HepG2 (cell line): Measurements from ENCODE around the gene MARCHF11. TPM values are rescaled to one million over a fixed set of nuclear protein-coding genes. Genes with fewer than 3 reads are reported as not detected.

ENCODE experiments used
- ATAC-seq: fragments of 200-7000 bp; cut with Tn5 transposase; 3 replicates; pipeline ENCODE4 v1.9.1; 2020; ENCODE audit warnings: mild to moderate bottlenecking, moderate library complexity
- BruUV-seq: library from RNA; stranded (reverse); fragments of 400-500 nt; replicated peaks from 2 replicates; lab custom pipeline; 2021; lab: Mats Ljungman, UMichigan
- CTCF ChIA-PET: fragments of 300-600 bp; formaldehyde crosslinking; extraction: SDS; loops from one replicate; lab custom pipeline; 2021; ENCODE audit warnings: low total read pairs, inconsistent platforms, low intra/inter-chr PET ratio; lab: Yijun Ruan, JAX
- POLR2A ChIA-PET: fragments of 350-600 bp; sonication (Branson Sonifier 250); formaldehyde crosslinking; loops from one replicate; lab custom pipeline; 2020; ENCODE audit warnings: antibody characterized with exemption, inconsistent platforms; lab: Yijun Ruan, JAX
- DNase-seq: peaks from one replicate; pipeline ENCODE4 v3.0.0-alpha.2; 2015; ENCODE audit warnings: low spot score
- FAIRE-seq: peaks from 3 replicates; lab custom pipeline; 2011; peaks lifted over from hg19 to GRCh38; lab: Jason Lieb, UNC
- H2AFZ ChIP-seq: one replicate; pipeline ENCODE4 v1.6.1; 2011; ENCODE audit warnings: low read length, inconsistent platforms
- H3K27ac ChIP-seq: fragments of 300-600 bp; 3 replicates; pipeline ENCODE4 v1.8.0; 2011; ENCODE audit warnings: mixed run types, mild to moderate bottlenecking, mixed read lengths, low read length, inconsistent platforms; ENCODE audit not compliant: insufficient read depth; ENCODE audit errors: extremely low read length
- H3K27me3 ChIP-seq, 2 experiments: fragments of 200-600 bp in 1 of 2; 2 replicates in 1 of 2; 3 replicates in 1 of 2; pipeline versions ENCODE4 v1.6.0 to v1.8.0; 2011; ENCODE audit warnings: low read length in 2 of 2, mild to moderate bottlenecking in 2 of 2, moderate library complexity in 2 of 2, inconsistent platforms in 1 of 2; ENCODE audit not compliant: insufficient read depth in 2 of 2, control insufficient read depth in 1 of 2
- H3K36me3 ChIP-seq, 2 experiments: fragments of 200-600 bp in 1 of 2; replicated peaks in 1 of 2; 2 replicates in 1 of 2; 3 replicates in 1 of 2; pipeline versions ENCODE4 v1.5.1 to v1.8.0; 2011; ENCODE audit warnings: low read length in 2 of 2, inconsistent platforms in 1 of 2; ENCODE audit not compliant: insufficient read depth in 2 of 2, control insufficient read depth in 1 of 2
- H3K4me1 ChIP-seq: 2 replicates; pipeline ENCODE4 v1.5.1; 2012; ENCODE audit warnings: low read length, inconsistent platforms; ENCODE audit not compliant: insufficient read depth
- H3K4me2 ChIP-seq: 2 replicates; pipeline ENCODE4 v1.6.0; 2011; ENCODE audit warnings: low read depth, low read length, inconsistent platforms
- H3K4me3 ChIP-seq, 3 experiments: fragments of 200-600 bp in 1 of 3; sonication (generic), shearing (Covaris generic) in 1 of 3; replicated peaks in 1 of 3; 2 replicates each; pipeline ENCODE4 v1.5.1; 2011 to 2016; ENCODE audit warnings: low read length in 3 of 3, inconsistent platforms in 2 of 3, low read depth in 2 of 3, mild to moderate bottlenecking in 2 of 3, control low read depth in 1 of 3, mixed read lengths in 1 of 3; ENCODE audit not compliant: insufficient read depth in 1 of 3
- H3K79me2 ChIP-seq: one replicate; pipeline ENCODE4 v1.6.1; 2011; ENCODE audit warnings: low read length, inconsistent platforms; ENCODE audit not compliant: insufficient read depth
- H3K9ac ChIP-seq: 2 replicates; pipeline ENCODE4 v1.6.0; 2011; ENCODE audit warnings: mild to moderate bottlenecking, low read depth, low read length, inconsistent platforms; ENCODE audit not compliant: insufficient read depth
- H3K9me3 ChIP-seq: 2 replicates; pipeline ENCODE4 v1.5.1; 2012; ENCODE audit warnings: mild to moderate bottlenecking, low read length
- H4K20me1 ChIP-seq: 2 replicates; pipeline ENCODE4 v1.6.0; 2011; ENCODE audit warnings: inconsistent platforms, mild to moderate bottlenecking, low read length, moderate library complexity; ENCODE audit not compliant: insufficient read depth
- ARNT2 ChIP-seq: sonication (generic); formaldehyde crosslinking; IDR thresholded peaks from 2 replicates; pipeline ENCODE4 v1.8.0; 2022; ENCODE audit warnings: mild to moderate bottlenecking, low read depth, missing genetic modification reagents, moderate library complexity
- NFE2 ChIP-seq: sonication (generic); formaldehyde crosslinking; IDR thresholded peaks from 2 replicates; pipeline ENCODE4 v1.4.0; 2020; ENCODE audit warnings: missing genetic modification reagents
- RBAK ChIP-seq: sonication (generic); formaldehyde crosslinking; IDR thresholded peaks from 2 replicates; pipeline ENCODE4 v1.5.1; 2020; ENCODE audit warnings: mild to moderate bottlenecking, missing genetic modification reagents
- YEATS4 ChIP-seq: sonication (generic); formaldehyde crosslinking; IDR thresholded peaks from 2 replicates; pipeline ENCODE4 v1.4.0; 2020; ENCODE audit warnings: missing genetic modification reagents, borderline replicate concordance
- ZFY ChIP-seq: sonication (generic); formaldehyde crosslinking; IDR thresholded peaks from 2 replicates; pipeline ENCODE4 v1.4.0; 2020; ENCODE audit warnings: missing genetic modification reagents
- ZNF75D ChIP-seq: sonication (generic); formaldehyde crosslinking; IDR thresholded peaks from 2 replicates; pipeline ENCODE4 v1.8.1; 2023; ENCODE audit warnings: missing genetic modification reagents, mild to moderate bottlenecking, borderline replicate concordance
- ZNF773 ChIP-seq: sonication (generic); formaldehyde crosslinking; IDR thresholded peaks from 2 replicates; pipeline ENCODE4 v1.4.0; 2020; ENCODE audit warnings: missing genetic modification reagents, borderline replicate concordance
- WGBS: methylation state at CpG from one replicate; pipeline ENCODE4 v1.1.6; 2017; ENCODE audit warnings: low lambda C conversion rate; 5-methylcytosine and 5-hydroxymethylcytosine counted together
- in situ Hi-C: cut with HindIII; loops from 2 replicates; pipeline ENCODE4 v1.10.0; 2017; ENCODE audit warnings: low pct_unique_long_range_greater_than_20kb; ENCODE audit not compliant: extremely low pct_ligation_motif_present
- intact Hi-C: fragments of 100-400 bp; cut with micrococcal nuclease; formaldehyde crosslinking; loops from one replicate; pipeline ENCODE4 v1.10.0; 2022; ENCODE audit not compliant: unreplicated experiment
- polyA plus RNA-seq, 8 experiments: library from polyadenylated mRNA; depleted of rRNA in 3 of 8; stranded (reverse) in 7 of 8; unstranded in 1 of 8; fragments of >200 nt; fragmentation: Illumina TruSeq in 4 of 8; extraction: Trizol in 4 of 8; gene quantifications; 2 replicates each; pipeline versions ENCODE4 v1.2.1 to v1.2.3, GENCODE V29; 2011 to 2016; ENCODE audit warnings: low read depth in 4 of 8, missing spikeins in 1 of 8, mixed read lengths in 1 of 8; ENCODE audit not compliant: insufficient read depth in 1 of 8
- total RNA-seq, 5 experiments: library from RNA; depleted of rRNA; stranded (reverse); fragments of >200 nt; fragmentation: Illumina TruSeq; extraction: Trizol; gene quantifications; 2 replicates each; pipeline ENCODE4 v1.2.3, GENCODE V29; 2016; ENCODE audit warnings: low read depth in 1 of 5
- TF ChIP-seq, protein P1 (sequence below): sonication (generic); formaldehyde crosslinking; IDR thresholded peaks from 2 replicates; pipeline ENCODE4 v1.5.0; 2020; ENCODE audit warnings: mild to moderate bottlenecking, missing genetic modification reagents
- TF ChIP-seq, protein P2 (sequence below): conservative IDR thresholded peaks from 2 replicates; pipeline ENCODE4 v1.6.1; 2018; ENCODE audit warnings: missing genetic modification reagents

Gene MARCHF11
- total and polyA plus RNA-seq, 2 of the 13 experiments (the other 11 are each of a cell fraction or from before 2014, with no cell fraction given) = not detected

DNA sequence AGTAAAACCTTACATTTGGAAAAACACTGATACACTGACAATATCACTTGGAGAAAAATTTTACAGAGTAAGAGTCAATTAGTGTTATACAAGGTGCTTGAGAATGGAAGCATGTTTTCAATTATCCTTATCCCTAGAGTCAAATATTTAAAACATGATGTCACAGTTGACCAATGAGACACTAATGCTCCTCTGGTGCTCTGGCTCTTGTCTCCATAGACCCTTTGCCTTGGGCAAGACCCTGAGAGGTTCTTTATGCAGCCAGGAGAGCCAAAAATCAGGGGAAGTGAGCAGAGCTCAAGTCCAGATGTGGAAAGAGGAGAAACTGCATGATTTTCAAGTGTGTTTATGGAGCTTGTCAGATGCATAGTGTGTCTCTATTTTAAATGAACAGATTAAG lies 153.9 kb downstream of the MARCHF11 start (continued):
- TF ChIP-seq RBAK = no peak
- TF ChIP-seq ZNF773 (CRISPR knock-in tag) = no peak
- TF ChIP-seq ZNF75D (CRISPR knock-in tag) = no peak

DNA sequence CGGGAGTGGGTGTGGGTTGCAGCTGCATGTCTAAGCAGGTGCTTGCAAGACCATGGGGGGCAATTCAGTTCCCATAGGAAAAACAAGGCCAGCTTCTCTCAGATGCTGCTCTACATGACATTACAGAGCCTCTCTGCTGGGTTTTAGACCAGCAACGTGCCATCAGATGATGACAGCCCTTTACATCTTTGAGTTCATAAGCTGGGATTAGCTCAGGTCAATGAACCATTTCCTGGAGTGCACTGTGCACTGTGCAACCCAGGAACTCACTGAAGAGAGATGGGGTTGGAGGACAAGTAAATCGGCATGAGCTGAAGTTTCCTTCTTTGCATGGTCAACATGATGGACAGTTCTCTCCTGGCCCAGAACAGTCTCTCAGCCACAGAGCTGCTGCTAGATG lies 160.6 kb downstream of the MARCHF11 start:
- intact Hi-C loops (no loop called here), in situ Hi-C loops (no loop called here)
- Histone ChIP-seq H3K4me3 (no peak overlapping the region), H3K4me2 (no peak overlapping the region), H3K36me3 (no peaks in the 10 kb centered on the region), H3K27ac (no peak overlapping the region), H3K4me1 (no peaks in the 10 kb centered on the region), H4K20me1 (no peaks in the 10 kb centered on the region), H3K27me3 (no peaks in the 10 kb centered on the region), H3K9me3 (peaks cover 90% of the 10 kb centered on the region), H2AFZ (no peak overlapping the region), H3K79me2 (no peaks in the 10 kb centered on the region), H3K9ac (no peak overlapping the region)
- no TSS peak for BruUV-seq
- ChIA-PET POLR2A (no interaction called here), CTCF (no interaction called here)
- 0% methylated on average over 1 of the region's 3 CpGs for WGBS
- FAIRE-seq (no peak), DNase-seq (no peak), ATAC-seq (no peak)
- no peak for TF ChIP-seq NFE2
- TF ChIP-seq ARNT2 = no peak
- TF ChIP-seq, protein P1, sequence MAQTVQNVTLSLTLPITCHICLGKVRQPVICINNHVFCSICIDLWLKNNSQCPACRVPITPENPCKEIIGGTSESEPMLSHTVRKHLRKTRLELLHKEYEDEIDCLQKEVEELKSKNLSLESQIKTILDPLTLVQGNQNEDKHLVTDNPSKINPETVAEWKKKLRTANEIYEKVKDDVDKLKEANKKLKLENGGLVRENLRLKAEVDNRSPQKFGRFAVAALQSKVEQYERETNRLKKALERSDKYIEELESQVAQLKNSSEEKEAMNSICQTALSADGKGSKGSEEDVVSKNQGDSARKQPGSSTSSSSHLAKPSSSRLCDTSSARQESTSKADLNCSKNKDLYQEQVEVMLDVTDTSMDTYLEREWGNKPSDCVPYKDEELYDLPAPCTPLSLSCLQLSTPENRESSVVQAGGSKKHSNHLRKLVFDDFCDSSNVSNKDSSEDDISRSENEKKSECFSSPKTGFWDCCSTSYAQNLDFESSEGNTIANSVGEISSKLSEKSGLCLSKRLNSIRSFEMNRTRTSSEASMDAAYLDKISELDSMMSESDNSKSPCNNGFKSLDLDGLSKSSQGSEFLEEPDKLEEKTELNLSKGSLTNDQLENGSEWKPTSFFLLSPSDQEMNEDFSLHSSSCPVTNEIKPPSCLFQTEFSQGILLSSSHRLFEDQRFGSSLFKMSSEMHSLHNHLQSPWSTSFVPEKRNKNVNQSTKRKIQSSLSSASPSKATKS (CRISPR knock-in tag) = no peak
- TF ChIP-seq ZFY (CRISPR knock-in tag) = no peak
- TF ChIP-seq YEATS4 (CRISPR knock-in tag) = no peak
- TF ChIP-seq, protein P2, sequence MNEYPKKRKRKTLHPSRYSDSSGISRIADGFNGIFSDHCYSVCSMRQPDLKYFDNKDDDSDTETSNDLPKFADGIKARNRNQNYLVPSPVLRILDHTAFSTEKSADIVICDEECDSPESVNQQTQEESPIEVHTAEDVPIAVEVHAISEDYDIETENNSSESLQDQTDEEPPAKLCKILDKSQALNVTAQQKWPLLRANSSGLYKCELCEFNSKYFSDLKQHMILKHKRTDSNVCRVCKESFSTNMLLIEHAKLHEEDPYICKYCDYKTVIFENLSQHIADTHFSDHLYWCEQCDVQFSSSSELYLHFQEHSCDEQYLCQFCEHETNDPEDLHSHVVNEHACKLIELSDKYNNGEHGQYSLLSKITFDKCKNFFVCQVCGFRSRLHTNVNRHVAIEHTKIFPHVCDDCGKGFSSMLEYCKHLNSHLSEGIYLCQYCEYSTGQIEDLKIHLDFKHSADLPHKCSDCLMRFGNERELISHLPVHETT (CRISPR knock-in tag) = no peak
